HG03460 (cell line): ENCODE results near the gene ETFBKMT.

Source experiments
- ATAC-seq: cut with Tn5 transposase; IDR thresholded peaks from one replicate; pipeline ENCODE4 v1.9.1; 2021; ENCODE audit not compliant: unreplicated experiment

Gene ETFBKMT

GRCh38 chr12:31659087-31659942 lies at the start of gene ETFBKMT:
ETFBKMT (plus strand) TSS chr12:31659688; CDS start chr12:31661954, 2,266 bp downstream.
- ATAC-seq = peak; percentile 99

- no peak for ATAC-seq
Observed at GRCh38 chr12:31612819-31613218, 46.7 kb upstream of the ETFBKMT start.

- ATAC-seq = no peak
Observed at GRCh38 chr12:31618228-31619025, 41.1 kb upstream of the ETFBKMT start.

- no peak for ATAC-seq
Observed at GRCh38 chr12:31620311-31620710, 39.2 kb upstream of the ETFBKMT start.

GRCh38 chr12:31622038-31622437 lies 37.5 kb upstream of the ETFBKMT start:
- ATAC-seq = no peak

GRCh38 chr12:31626270-31626995 lies 33.1 kb upstream of the ETFBKMT start:
- no peak for ATAC-seq

GRCh38 chr12:31627456-31628054 lies 31.9 kb upstream of the ETFBKMT start:
- no peak for ATAC-seq

GRCh38 chr12:31629756-31630732 lies 29.4 kb upstream of the ETFBKMT start:
- ATAC-seq = no peak

GRCh38 chr12:31631023-31631724 lies 28.3 kb upstream of the ETFBKMT start:
- no peak for ATAC-seq

GRCh38 chr12:31631809-31632208 lies 27.7 kb upstream of the ETFBKMT start:
- no peak for ATAC-seq

- no peak for ATAC-seq
Observed at GRCh38 chr12:31633464-31633863, 26.0 kb upstream of the ETFBKMT start.

GRCh38 chr12:31634620-31635019 lies 24.9 kb upstream of the ETFBKMT start:
- ATAC-seq = no peak

- ATAC-seq = no peak
Observed at GRCh38 chr12:31641509-31642090, 17.9 kb upstream of the ETFBKMT start.

GRCh38 chr12:31644536-31644935 lies 15.0 kb upstream of the ETFBKMT start:
- no peak for ATAC-seq

GRCh38 chr12:31645924-31646323 lies 13.6 kb upstream of the ETFBKMT start:
- no peak for ATAC-seq

GRCh38 chr12:31647086-31647491 lies 12.4 kb upstream of the ETFBKMT start:
- ATAC-seq = no peak

GRCh38 chr12:31650918-31651317 lies 8.6 kb upstream of the ETFBKMT start:
- no peak for ATAC-seq

- no peak for ATAC-seq
Observed at GRCh38 chr12:31651893-31652521, 7.5 kb upstream of the ETFBKMT start.
